HG03439 (cell line): ENCODE results near the gene FAM13A.

ENCODE experiments used
- ATAC-seq: cut with Tn5 transposase; IDR thresholded peaks from one replicate; pipeline ENCODE4 v1.9.1; 2021; ENCODE audit warnings: mild to moderate bottlenecking, moderate library complexity; ENCODE audit not compliant: unreplicated experiment

FAM13A gene

GRCh38 chr4:88690355-88690754 lies 366.6 kb downstream of the FAM13A start:
- ATAC-seq = no peak

GRCh38 chr4:88681209-88681608 lies 375.8 kb downstream of the FAM13A start:
- no peak for ATAC-seq
